OCI-LY1 (cell line): ENCODE results near the gene TERT.

Experiments used
- EZH2 ChIP-seq: fragments of 200-600 bp; sonication (generic), shearing (Covaris generic); IDR thresholded peaks from 2 replicates; pipeline ENCODE4 v1.8.0; 2017; ENCODE audit warnings: borderline replicate concordance, mixed run types, mild to moderate bottlenecking, antibody characterized with exemption, low read length, moderate library complexity, mixed read lengths
- TF ChIP-seq, protein P1 (sequence below): fragments of 200-600 bp; sonication (generic), shearing (Covaris generic); IDR thresholded peaks from 2 replicates; pipeline ENCODE4 v1.5.1; 2017; ENCODE audit warnings: mild to moderate bottlenecking, antibody characterized with exemption, low read length, moderate library complexity, mixed read lengths

DNA sequence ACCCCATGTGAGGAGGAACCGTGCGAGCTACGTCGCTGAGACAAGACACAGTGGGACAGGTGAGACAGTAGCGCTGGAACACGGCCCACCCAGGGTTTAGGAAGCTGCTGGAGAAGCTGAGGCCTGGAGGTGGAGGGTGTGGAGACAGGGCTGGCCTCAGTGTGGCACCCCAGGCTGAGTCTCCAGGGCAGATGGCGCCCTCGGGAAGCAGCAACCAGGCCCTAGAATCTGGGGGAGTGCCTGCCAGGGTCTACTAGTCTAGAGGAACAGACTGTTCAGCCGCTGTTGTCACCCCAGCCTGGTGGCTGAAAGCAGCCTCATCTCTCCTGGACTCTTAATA lies 4.6 kb upstream of the TERT start:
- TF ChIP-seq, protein P1, sequence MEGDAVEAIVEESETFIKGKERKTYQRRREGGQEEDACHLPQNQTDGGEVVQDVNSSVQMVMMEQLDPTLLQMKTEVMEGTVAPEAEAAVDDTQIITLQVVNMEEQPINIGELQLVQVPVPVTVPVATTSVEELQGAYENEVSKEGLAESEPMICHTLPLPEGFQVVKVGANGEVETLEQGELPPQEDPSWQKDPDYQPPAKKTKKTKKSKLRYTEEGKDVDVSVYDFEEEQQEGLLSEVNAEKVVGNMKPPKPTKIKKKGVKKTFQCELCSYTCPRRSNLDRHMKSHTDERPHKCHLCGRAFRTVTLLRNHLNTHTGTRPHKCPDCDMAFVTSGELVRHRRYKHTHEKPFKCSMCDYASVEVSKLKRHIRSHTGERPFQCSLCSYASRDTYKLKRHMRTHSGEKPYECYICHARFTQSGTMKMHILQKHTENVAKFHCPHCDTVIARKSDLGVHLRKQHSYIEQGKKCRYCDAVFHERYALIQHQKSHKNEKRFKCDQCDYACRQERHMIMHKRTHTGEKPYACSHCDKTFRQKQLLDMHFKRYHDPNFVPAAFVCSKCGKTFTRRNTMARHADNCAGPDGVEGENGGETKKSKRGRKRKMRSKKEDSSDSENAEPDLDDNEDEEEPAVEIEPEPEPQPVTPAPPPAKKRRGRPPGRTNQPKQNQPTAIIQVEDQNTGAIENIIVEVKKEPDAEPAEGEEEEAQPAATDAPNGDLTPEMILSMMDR, result no peak
- no peak for TF ChIP-seq EZH2
